Activated CD4-positive, alpha-beta T cell treated with anti-CD3 and anti-CD28 coated beads for 48 hours (primary cell): ENCODE results near the gene MRPL11.

ENCODE experiments used
- DNase-seq: peaks from one replicate; pipeline ENCODE4 v3.0.0-alpha.2; 2020

The MRPL11 gene

DNA sequence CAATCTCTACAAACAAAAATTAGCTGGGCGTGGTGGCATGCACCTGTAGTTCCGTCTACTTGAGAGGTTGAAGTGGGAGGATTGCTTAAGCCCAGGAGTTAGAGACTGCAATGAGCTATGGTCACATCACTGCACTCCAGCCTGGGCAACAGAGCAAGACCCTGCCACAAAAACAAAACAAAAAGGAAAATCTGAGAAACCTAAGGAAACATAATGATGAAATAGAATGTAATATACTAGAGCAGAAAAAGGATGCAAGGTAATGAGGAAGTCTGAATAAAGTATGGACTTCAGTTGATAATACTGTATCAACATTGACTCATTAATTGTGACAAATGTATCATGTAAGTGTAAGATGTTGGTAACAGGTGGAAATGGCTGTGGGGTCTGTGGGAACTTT, 9.7 kb downstream of the MRPL11 start:
- no peak for DNase-seq

DNA sequence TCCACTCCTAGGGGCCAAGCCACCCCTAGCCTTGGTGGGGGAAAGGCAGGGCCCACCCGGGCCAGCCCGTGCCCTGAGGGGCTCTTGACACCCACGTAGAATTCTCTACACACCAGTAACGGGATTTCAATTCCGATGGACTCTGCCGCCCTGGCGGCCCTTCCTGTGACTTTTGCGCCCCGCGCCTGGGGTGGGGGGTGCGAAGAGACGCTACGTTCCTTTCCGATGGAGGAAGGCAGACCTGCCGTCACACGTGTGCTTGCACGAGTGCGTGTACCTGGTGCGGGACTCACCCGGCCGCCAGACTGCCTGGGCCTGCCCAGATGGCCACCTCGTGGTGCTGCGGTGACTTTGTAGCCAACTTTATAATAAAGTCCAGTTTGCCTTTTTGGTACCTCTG, 12.3 kb downstream of the MRPL11 start:
- no peak for DNase-seq

DNA sequence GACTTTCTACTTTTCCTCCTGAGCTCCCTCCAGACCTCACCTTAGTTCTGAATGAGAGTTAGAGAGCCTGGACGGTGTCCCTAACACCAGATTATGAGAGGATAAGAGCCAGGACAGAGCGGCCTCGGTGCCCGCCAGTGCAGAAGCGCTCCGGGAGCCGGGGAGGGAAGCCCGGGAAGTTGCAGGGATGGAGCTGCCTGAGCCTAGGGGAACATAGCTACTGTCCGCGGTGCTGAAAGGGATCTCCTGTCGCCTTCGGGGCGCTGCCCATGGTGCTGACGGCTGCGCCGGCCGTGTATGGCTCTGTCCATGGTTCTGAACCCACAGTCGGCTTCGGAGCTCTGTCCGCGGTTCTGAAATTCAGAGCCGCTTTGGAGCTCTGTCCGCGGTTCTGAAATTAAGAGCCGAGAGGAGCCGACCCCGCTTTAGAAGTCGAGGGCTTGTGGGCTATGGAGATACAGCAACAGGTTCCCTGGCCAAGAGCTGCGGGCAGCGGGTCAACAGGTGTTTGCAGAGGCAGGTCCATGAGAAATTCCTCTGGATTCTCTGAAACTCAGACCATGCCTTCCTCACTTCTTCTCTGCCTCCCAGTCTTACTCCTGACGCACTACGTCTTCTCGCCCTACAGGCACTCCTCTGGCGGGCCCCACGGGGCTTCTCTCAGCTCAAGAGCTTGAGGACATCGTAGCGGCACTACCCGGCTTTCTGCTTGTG, 17.0 kb downstream of the MRPL11 start:
- peak; percentile 91 for DNase-seq

DNA sequence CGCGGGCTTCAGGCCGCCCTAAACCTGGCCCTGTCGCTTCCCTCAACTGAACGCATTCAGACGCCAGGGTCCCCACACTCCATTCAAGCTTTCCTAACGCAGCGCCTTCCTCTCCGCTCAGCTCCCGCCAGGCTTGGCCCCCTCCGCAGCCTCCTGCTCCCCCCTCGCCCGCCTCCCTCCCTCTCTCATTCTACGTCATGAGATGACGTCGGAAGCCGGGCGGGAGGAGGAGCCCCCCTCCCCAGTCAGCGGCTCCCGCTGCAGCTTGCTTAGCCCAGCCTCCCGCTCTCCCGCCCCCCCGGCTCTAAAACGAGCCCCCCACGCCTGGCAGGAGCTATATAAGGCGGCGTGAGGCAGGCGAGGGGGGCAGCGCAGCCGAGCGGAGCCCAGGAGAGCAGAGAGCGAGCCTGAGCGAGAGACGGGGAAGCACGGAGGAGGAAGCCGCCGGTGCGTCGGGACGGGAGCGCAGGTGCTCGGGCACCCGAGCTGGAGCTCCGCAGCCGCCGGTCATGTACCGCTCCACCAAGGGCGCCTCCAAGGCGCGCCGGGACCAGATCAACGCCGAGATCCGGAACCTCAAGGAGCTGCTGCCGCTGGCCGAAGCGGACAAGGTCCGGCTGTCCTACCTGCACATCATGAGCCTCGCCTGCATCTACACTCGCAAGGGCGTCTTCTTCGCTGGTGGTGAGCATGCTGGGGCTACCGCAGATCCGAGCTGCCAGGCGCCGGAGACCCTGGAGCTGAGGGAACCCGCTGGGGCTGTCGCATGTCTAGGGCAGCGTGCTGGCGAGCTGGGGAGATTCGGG, 17.8 kb downstream of the MRPL11 start, which contains the start of gene NPAS4:
Gene NPAS4 (plus strand): TSS at position 365 of the 806 bp plus-strand sequence. CDS start 145 bp downstream, at position 510.
- DNase-seq: no peak

DNA sequence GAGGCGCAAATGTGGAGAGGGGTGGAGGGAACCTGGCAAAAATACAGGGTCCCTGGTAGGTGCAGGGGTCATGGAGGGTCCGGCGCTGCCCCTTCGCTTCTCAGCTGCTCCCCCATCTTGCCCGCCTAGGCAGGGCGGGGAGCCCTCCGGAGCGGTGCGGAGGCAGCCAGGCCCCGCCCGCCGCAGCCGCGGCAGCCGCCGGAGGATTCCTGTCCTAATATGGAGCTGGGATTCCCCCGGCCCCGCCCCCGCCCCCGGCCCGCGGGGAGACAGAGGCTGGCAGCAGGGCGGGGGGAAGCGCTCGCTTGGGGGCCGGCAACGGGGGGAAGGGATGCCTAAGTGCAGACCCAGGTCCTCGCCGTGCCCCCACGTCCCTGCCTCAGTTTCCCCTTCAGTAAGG, 18.8 kb downstream of the MRPL11 start:
- DNase-seq: peak; percentile 15

DNA sequence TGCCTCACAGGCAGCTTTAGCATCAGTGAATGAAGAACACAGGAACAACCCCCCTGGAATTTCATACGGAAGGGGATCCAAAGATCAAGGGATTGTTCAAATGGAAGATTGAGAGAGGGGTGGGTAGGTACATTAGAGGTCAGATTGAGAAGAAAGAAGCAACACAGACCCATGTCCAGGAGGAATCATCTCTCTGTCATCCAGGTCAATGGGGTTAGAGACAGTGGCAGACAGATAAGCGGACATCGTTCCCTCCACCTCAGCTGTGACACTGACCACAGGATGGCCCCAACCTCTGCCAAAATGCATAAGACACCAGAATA, 19.7 kb downstream of the MRPL11 start:
- no peak for DNase-seq

DNA sequence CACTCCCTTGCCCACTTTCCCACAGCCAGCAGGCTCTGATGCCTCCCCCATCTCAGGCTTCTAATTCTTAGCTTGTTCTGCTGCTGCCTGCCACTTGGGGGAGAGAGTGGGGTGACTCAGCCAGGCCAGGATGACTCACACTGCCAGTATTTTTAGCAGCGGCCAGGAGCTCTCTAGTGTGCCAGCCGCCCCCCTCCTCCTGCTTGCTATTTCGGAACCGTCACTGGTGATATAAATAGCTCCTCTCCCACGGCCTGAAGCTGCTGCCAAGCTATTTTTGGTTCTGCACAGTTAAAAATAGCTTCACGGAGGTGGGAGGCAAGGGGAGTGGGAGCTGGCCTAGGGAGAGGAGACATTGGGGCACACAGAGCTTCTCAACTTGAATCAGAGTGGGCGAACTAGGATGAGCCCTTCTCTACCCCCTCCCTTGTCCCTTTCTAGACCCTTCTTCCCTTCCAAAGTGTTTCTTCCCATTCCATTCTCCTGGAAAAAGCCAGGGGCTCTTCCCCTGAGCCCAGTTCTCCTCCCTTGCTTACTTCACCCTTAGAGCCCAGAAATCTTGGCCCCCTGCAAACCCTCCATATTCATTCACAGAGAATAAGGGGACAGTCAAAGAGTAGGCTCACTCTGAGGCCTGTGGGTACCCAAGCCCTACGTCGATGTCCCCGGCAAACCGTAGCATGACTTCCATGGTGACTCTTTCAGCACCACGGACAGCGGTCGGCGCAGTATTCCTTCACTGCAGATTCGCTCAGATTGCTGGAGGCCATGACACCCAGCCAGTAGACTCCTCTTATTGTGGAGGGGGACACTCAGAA, 20.3 kb downstream of the MRPL11 start:
- DNase-seq: peak; percentile 88

DNA sequence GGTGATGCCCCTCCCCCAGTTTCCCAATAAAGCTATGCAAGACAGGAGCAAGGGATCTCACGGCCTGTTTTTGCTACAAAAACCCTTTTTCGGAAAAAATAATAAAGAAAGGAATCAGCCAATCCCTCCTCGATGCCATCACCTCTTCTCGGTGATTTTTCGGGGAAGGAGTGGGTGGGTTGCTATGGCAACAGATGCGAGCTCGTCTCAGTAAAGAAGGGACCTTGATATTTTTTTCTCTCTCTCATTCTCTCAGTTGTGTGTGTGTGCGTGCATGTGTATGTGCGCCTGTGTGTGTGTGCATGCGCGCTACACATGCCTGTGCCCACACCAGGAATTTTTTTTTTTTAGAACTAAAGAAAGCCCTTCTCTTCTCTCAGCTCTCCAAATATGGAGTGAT, 21.6 kb downstream of the MRPL11 start:
- peak; percentile 61 for DNase-seq

DNA sequence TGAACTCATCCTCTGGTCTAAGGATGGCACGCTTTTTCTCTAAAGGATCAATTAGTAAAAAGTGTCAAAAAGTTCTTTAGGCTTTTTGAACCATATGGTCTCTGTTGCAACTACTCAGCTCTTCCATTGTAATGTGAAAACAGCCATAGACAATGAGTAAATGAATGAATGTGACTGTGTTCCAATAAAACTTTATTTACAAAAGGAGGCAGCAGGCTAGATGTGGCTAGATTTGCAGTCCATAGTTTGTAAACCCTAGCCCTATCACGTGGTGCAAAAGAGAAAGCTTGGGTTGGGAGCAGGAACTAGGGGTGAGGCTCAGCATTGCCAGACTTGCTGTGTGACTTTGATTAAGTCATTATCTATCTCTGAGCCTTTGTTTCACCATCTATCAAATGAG, 23.2 kb downstream of the MRPL11 start:
- DNase-seq: no peak

DNA sequence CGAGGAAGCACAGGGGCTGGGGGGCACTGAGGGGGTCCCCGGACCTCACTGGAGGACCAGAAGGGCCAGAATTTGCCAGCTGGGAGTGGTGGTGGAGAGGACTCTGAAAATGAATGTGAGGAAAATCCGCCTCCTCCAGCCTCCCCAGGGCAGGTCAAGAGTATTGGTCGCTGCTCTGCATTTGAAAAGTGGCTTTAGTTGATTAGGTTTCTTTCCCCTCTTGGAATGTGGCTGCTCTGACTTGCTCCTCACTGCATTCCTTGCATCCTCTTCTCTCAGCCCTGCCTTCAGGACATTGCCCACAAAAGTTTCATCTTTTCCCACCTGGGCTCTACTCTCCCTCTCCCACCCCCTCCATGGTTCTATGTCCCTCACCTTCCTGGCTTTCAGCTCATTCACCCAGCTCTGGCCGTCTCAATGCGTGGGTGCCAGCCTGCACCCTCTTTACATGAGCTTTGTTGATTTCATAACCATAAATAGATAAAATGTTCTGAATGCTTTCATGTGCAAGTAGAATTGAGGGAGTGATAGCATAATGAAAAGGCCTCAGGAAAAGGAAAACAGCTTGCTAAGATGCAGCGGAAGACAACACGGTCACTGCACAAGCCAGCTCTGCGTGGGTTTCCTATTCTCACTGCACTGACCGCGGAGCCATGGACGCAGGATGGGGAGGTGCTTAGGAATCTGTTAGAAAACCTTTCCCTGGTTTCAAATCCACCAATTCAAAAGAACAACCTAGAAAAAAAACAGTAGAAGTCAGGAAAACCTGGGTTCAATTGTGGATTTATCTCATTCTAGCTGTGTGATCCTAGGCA, 24.3 kb downstream of the MRPL11 start:
- DNase-seq: no peak

DNA sequence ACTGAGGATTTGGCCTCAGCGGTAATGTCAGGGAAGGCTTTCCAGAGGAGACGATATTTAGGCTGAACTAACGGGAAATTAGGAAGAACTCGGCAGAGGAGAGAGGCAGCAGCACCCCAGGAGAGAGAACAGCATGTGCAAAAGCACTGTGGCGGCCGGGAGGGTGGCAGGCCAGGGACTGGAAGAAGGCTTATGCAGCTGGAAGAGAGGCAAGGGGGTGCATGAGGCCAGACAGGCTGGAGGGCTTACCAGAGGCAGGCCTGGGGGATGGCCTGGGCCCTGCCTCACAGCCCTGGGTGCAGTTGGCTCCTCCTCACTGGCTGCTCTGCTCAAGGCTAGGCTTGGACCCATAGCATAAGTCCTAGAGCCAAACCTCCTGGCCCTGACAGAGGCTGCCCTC, 25.5 kb downstream of the MRPL11 start:
- DNase-seq: no peak

DNA sequence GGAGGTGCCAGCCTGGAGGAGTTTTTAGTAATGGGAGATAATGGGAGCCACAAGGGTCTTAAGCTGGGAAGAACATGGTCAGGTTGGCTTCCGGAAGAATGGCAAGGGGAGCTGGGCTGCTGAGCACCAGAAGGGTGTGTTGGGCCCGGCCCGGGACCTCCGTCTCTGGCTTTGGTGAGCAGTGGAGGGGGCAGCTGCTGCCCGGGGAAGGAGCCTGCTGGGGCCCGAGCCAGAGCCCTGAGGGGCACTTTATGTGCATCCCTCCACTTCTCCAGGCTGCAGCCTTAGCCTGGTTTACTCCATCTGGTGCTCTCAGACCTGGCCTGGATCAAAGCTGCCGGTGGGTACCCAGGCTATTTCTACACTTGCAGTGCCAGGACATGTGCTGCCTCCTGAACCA, 26.5 kb downstream of the MRPL11 start:
- DNase-seq: no peak

DNA sequence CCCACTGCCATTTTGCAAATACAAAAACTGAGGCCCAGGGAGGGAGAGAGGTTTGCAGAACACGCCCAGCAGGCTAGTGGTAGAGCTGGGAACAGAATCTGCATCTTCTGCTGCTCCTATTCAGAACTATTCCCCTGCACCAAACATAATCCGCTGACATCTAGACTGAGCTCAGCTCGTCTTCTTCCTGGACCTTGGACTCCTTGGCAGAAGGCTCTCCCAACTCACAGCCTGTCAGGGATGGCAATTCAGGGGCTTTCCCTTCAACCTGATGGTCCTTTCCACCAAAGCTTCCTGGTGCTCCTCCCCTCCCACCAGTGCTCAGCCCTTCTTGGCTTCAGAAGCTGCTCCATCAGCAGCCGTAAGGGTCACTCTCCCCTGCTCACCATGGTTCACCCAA, 27.3 kb downstream of the MRPL11 start:
- DNase-seq: no peak

DNA sequence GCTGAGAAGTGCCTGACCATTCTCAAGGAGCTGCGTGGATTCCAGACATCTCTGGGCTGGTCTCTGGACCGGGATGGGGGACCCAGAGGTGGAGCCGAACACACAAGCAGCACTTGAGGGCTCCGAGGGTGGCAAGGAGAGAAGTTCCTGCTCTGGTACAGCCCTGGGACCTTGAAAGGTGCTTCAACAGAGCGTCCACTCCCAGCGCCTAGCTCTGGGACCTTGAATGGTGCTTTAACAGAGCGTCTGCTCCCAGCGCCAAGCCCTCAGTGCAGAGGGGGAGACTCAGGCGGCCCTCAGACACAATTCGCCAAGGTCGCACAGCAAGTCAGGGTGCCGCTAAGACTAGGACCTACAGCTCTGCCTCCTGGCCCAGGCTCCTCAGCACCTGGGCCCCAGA, 28.5 kb downstream of the MRPL11 start:
- no peak for DNase-seq

DNA sequence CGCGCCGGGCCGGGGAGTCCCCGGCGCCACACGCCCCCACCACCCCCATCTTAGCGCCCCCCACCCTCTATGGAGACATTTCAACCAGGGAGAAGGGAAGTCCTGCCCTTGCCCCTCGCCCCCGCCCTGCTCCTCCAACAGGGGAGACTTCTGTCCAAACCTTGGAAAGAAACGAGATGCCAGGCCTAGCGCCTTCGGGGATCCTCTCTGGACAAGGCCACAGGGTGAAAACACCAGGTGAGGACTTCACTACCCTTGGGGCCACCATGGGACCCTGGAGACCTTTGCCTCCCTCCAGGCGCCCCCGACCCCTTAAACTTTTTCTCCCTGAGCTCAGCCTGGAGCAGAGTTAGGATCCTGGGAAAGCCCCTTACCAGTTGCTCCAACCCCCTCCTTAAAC, 29.4 kb downstream of the MRPL11 start:
- no peak for DNase-seq

DNA sequence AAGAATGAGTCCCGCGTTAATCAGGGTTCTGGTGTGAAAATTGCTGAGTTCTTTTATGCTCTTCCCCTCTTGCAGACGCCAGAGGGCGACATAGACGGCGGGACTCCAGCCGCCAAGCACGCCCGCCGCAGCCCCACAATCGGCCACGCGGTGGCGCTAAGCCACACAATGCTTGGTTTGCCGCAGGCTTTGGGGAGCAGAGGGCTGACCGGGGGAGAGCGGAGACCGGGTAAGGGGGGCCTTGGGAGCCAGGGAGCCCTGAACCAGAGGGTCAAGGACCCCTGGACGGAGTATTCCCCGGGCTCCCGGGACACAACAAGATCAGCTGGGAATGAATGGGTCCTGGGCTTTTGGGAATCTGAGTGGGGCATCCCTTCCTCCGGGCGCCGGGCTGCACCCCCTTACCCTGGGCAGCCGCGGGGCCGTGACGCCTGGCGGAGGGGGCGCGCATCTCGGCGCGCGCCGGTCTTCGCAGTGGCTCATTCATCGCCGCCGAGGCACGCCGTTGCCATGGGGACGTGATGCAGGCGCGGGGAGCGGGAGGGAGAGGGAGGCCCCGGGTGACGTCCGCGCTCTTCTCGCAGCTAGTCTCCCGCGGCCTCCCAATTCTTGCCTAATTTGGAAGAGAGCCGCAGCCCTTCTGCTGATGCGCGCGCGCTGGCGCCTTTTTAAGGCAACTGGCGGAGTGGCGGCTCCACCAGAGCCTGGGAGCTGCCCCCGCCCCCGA, 30.0 kb downstream of the MRPL11 start:
- peak; percentile 96 for DNase-seq

DNA sequence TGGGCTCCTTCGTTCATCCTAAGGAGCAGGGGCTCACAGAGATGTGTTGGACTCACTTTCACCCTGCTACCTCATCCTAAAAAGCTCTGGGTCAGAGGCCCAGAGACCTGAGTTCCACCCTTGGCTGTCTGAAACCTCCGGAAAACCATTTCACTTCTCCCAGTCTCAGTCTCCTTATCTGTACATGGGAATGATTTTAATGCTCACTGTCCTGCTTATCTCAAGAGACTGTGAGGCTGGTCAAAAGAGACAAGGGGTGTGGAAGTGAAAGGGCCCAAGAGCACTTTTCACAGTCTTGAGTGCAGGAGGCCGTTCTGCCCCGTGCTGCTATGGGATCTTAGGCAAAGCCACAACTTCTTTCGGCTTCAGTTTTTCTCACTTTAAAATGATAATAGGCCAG, 31.0 kb downstream of the MRPL11 start:
- DNase-seq: no peak

DNA sequence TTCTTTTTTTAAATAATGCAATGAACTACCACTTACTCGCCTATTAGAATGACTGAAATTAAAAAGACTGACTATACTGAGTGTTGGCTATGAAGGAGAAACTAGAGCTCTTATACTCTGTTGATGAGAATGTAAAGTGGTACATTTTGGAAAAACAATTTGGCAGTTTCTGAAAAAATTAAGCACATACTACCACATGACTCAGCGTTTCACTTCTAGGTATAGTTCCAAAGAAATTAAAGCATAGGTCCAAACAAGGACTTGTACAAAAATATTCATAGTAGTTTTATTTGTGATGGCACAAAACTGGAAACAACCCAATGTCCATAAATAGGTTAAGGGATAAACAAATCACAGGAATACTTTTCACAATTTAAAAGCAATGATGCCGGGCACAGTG, 44.7 kb downstream of the MRPL11 start:
- DNase-seq: no peak

DNA sequence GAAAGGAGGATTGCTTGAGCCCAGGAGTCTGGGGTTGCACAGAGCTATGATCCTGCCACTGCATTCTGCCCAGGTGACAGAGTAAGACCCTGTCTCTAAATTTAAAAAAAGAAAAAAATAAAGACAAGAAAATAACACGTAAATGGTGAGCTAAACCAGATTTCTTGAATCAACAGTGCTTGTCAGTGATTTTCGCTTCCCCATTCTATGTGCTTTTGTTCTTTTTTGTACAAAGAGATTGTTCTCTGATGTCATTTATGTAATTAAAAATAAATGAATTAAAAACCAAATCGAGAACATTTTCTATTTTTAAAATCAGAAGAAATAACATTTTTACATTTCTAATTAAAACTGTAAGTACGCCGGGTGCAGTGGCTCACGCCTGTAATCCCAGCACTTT, 47.3 kb downstream of the MRPL11 start:
- no peak for DNase-seq

DNA sequence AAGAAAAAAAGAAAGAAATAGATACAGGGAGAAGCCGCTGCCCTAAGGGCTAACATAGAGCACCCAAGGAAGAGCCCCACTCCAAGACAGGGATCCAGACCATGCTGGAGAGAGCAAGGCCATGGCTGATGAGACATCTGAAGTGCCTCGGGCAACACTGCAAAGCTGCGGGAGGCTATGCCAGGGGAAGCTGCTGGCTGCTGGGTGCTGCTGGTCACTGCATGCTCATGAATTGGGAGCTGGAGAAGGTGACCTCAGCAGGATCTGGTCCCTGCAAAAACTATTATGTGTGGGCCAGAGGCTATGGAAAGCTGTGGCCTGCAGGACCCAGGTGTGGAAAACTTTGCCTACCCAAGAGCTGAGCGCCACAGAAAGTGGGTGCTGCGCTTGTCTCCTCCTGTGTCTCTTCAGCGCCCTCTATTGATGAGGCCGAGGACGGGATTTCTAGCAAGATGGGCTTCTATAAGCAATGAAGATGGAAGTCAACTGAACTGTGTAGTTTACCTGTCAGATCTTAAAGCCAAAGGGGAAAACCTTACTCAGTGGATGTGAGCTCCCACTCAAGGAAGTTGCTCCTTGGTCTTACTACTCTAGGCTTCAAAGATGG, 49.8 kb downstream of the MRPL11 start:
- DNase-seq: peak; percentile 82

DNA sequence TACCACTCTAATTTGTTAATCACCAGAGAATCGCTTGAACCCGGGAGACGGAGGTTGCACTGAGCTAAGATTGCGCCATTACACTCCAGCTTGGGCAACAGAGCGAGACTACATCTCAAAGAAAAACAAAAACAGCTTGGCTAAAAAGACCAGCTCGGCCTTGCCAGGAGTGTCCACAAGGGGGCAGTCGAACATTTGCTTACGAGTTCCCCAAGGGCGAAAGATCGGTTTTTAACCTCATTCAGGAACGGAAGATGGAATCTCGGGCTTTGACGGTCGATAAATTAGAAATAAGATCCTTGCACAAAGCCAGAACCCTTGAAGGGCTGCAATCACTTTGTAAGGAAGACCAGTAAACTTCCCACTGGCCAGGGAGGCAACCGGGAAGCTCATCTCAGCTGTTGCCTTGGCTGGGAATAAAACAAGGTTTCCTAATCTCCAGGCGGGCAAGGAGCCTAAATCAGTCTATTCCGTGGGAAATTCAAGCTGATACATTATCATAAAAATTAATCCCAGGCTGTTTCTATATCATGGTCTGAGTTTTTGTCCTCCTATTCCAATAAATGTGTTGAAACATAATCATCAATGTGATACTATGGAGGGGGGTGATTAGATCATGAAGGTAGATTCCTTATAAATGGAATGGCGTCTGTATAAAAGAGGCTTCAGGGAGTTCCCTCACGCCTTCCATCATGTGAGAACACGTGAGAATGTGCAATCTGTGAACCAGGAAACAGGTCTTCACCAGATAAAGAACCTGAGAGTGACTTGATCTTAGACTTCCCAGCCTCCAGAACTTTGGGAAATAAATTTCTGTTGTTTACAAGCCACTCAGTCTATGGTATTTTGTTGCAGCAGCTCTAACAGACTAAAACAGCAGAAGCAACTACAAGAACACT, 52.2 kb downstream of the MRPL11 start:
- peak; percentile 91 for DNase-seq
